ENCODE data around the gene CES2. TPM values are rescaled to one million over a fixed set of nuclear protein-coding genes. Genes with fewer than 3 reads are reported as not detected.

Gene CES2
- total and polyA plus RNA-seq, 8 donors = 16.9 to 893 (median 37.8) TPM

- no peaks in the 10 kb centered on the region for H3K9me3 ChIP-seq
- no peak for TF ChIP-seq EP300 (IDR thresholded peaks at IDR 0.05)
- no peak for TF ChIP-seq POLR2A (IDR thresholded peaks at IDR 0.05)
- TF ChIP-seq POLR2AphosphoS5 (IDR thresholded peaks at IDR 0.05) = no peak
- TF ChIP-seq CTCF (IDR thresholded peaks at IDR 0.05) = no peak
- no peaks in the 10 kb centered on the region for H3K36me3 ChIP-seq
- no peak for DNase-seq
- H3K4me3 ChIP-seq = no peak overlapping the region
- 42 to 50% (median 43%) methylated on average over 13 of the region's 13 CpGs for WGBS, 5 donors
- peaks cover 0 to 17% (median 8%) of the 10 kb centered on the region in 4 donors for H3K4me1 ChIP-seq
- no peak overlapping the region for H3K27ac ChIP-seq
- H3K27me3 ChIP-seq = peaks cover 0 to 24% (median 0%) of the 10 kb centered on the region in 3 donors
- intact Hi-C loops (cut with DNase I; ENCODE audit: low total_unique reads) = loop anchor here (5.0 kb wide), 1 partner anchor 176 kb away; the partner anchor contains the start of gene B3GNT9
Observed at GRCh38 chr16:66976746-66977145, 41.4 kb downstream of the CES2 start.

GRCh38 chr16:66977341-66978113 lies 42.2 kb downstream of the CES2 start:
- Histone ChIP-seq H3K9me3 (no peaks in the 10 kb centered on the region), H3K36me3 (no peaks in the 10 kb centered on the region)
- peak; percentile 92 to 93 for DNase-seq

GRCh38 chr16:66979011-66979717 lies 43.8 kb downstream of the CES2 start:
- Histone ChIP-seq H3K4me3 (no peak overlapping the region), H3K27me3 (peaks cover 0 to 15% (median 0%) of the 10 kb centered on the region in 3 donors), H3K4me1 (peaks cover 0 to 17% (median 8%) of the 10 kb centered on the region in 4 donors), H3K36me3 (no peaks in the 10 kb centered on the region), H3K9me3 (no peaks in the 10 kb centered on the region), H3K27ac (peak overlapping the region in 2 of 5 donors; percentile 26 to 43)
- peak in 1 of 2 donors; percentile 34 for DNase-seq
- WGBS, 5 donors = 58 to 65% (median 59%) methylated on average over 14 to 16 of the region's 16 CpGs
- intact Hi-C loops (cut with DNase I; ENCODE audit: low total_unique reads) = loop anchor here (5.0 kb wide), 1 partner anchor 173 kb away; the partner anchor contains the start of gene B3GNT9
- TF ChIP-seq POLR2A (IDR thresholded peaks at IDR 0.05) = no peak
- no peak for TF ChIP-seq CTCF (IDR thresholded peaks at IDR 0.05)
- TF ChIP-seq POLR2AphosphoS5 (IDR thresholded peaks at IDR 0.05) = no peak

More at GRCh38 chr16:66977341-66978113, 42.2 kb downstream of the CES2 start:
- peaks cover 0 to 17% (median 8%) of the 10 kb centered on the region in 4 donors for H3K4me1 ChIP-seq
- peaks cover 0 to 21% (median 0%) of the 10 kb centered on the region in 3 donors for H3K27me3 ChIP-seq
- 22 to 30% (median 24%) methylated on average over 13 to 15 of the region's 15 CpGs for WGBS, 5 donors
- peak in 6 of 7 experiments; percentile 32 to 97 (median 95) for TF ChIP-seq CTCF (IDR thresholded peaks at IDR 0.05)
- peak in 1 of 3 donors; percentile 62 for TF ChIP-seq POLR2AphosphoS5 (IDR thresholded peaks at IDR 0.05)
- TF ChIP-seq EP300 (IDR thresholded peaks at IDR 0.05) = no peak
- no peak for TF ChIP-seq POLR2A (IDR thresholded peaks at IDR 0.05)
- intact Hi-C loops (cut with DNase I; ENCODE audit: low total_unique reads) = loop anchor here (5.0 kb wide), 1 partner anchor 175 kb away; the partner anchor contains the start of gene B3GNT9
- no peak overlapping the region for H3K4me3 ChIP-seq
- H3K27ac ChIP-seq = no peak overlapping the region

- intact Hi-C loops (cut with DNase I; ENCODE audit: low total_unique reads) = no loop called here
- Histone ChIP-seq H3K4me3 (no peak overlapping the region), H3K27me3 (no peaks in the 10 kb centered on the region), H3K36me3 (no peaks in the 10 kb centered on the region), H3K4me1 (peaks cover 0 to 12% (median 4%) of the 10 kb centered on the region in 4 donors), H3K27ac (no peak overlapping the region), H3K9me3 (no peaks in the 10 kb centered on the region)
- TF ChIP-seq CTCF (IDR thresholded peaks at IDR 0.05) = no peak
- WGBS, 5 donors = 91 to 96% (median 94%) methylated on average over 9 of the region's 9 CpGs
- DNase-seq = no peak
Observed at GRCh38 chr16:66983033-66983432, 47.7 kb downstream of the CES2 start.

All from stomach (tissue), 9 donors.